Fibroblast of lung (primary cell): ENCODE results near the gene ELFN2. TPM values are rescaled to one million over a fixed set of nuclear protein-coding genes. Genes with fewer than 3 reads are reported as not detected.

Source experiments
- DNase-seq, 2 donors: peaks; one replicate each; pipeline versions ENCODE4 v3.0.0 to v3.0.0-alpha.2; 2010; ENCODE audit warnings: low read depth in 2 of 2
- H2AFZ ChIP-seq: 2 replicates; pipeline ENCODE4 v1.5.1; 2012; ENCODE audit warnings: low read length, control low read depth, inconsistent platforms
- H3K27ac ChIP-seq: 2 replicates; pipeline ENCODE4 v1.5.1; 2011; ENCODE audit warnings: low read length, control low read depth; ENCODE audit not compliant: insufficient read depth
- H3K27me3 ChIP-seq: 2 replicates; pipeline ENCODE4 v1.5.1; 2011; ENCODE audit warnings: mild to moderate bottlenecking, low read length; ENCODE audit not compliant: control insufficient read depth, insufficient read depth
- H3K36me3 ChIP-seq: 2 replicates; pipeline ENCODE4 v1.5.1; 2011; ENCODE audit warnings: low read length; ENCODE audit not compliant: control insufficient read depth, insufficient read depth
- H3K4me1 ChIP-seq: 2 replicates; pipeline ENCODE4 v1.5.1; 2011; ENCODE audit warnings: low read length; ENCODE audit not compliant: control insufficient read depth, insufficient read depth; ENCODE audit errors: extremely low read depth
- H3K4me2 ChIP-seq: 2 replicates; pipeline ENCODE4 v1.5.1; 2011; ENCODE audit warnings: low read length, control low read depth; ENCODE audit not compliant: insufficient read depth; ENCODE audit errors: extremely low read depth
- H3K4me3 ChIP-seq, 4 experiments: fragments of 200-600 bp in 1 of 4; sonication (generic) in 1 of 4; replicated peaks in 1 of 4; 2 replicates each; pipeline ENCODE4 v1.5.1; 2011 to 2016; ENCODE audit warnings: low read length in 4 of 4, low read depth in 3 of 4, mild to moderate bottlenecking in 3 of 4, control low read depth in 2 of 4, inconsistent platforms in 1 of 4, mixed read lengths in 1 of 4; ENCODE audit not compliant: insufficient read depth in 1 of 4; ENCODE audit errors: control extremely low read depth in 1 of 4
- H3K79me2 ChIP-seq: 2 replicates; pipeline ENCODE4 v1.5.1; 2012; ENCODE audit warnings: mild to moderate bottlenecking, low read length, inconsistent platforms; ENCODE audit not compliant: control insufficient read depth, insufficient read depth
- H3K9ac ChIP-seq: 2 replicates; pipeline ENCODE4 v1.5.1; 2011; ENCODE audit warnings: mild to moderate bottlenecking, low read length, control low read depth; ENCODE audit not compliant: insufficient read depth
- H3K9me3 ChIP-seq: 2 replicates; pipeline ENCODE4 v1.5.1; 2012; ENCODE audit warnings: low read depth, low read length; ENCODE audit not compliant: control insufficient read depth, insufficient read depth
- H4K20me1 ChIP-seq: 2 replicates; pipeline ENCODE4 v1.5.1; 2011; ENCODE audit warnings: low read length; ENCODE audit not compliant: control insufficient read depth, insufficient read depth; ENCODE audit errors: extremely low read depth
- CTCF ChIP-seq, 2 donors: IDR thresholded peaks in 1 of 2; conservative IDR thresholded peaks in 1 of 2; 1 replicate in 1 of 2; 2 replicates in 1 of 2; pipeline ENCODE4 v1.5.1; 2011 to 2012; ENCODE audit warnings: low read length in 2 of 2, control low read depth in 1 of 2, inconsistent platforms in 1 of 2, low read depth in 1 of 2, mild to moderate bottlenecking in 1 of 2
- EZH2 ChIP-seq: IDR thresholded peaks from 2 replicates; pipeline ENCODE4 v1.5.1; 2012; ENCODE audit warnings: low read length, control low read depth, mild to moderate bottlenecking; ENCODE audit errors: missing control alignments
- polyA plus RNA-seq, 2 donors: library from polyadenylated mRNA; depleted of rRNA in 1 of 2; stranded (reverse) in 1 of 2; unstranded in 1 of 2; fragments of >200 nt; gene quantifications; 2 replicates each; pipeline ENCODE4 v1.2.1, GENCODE V29; 2011 to 2012; ENCODE audit warnings: missing spikeins in 1 of 2
- total RNA-seq: library from RNA; depleted of rRNA; stranded (reverse); fragments of >200 nt; gene quantifications from 2 replicates; pipeline ENCODE4 v1.2.1, GENCODE V29; 2014

The ELFN2 gene
- total and polyA plus RNA-seq, 2 donors (not counting 1 experiment from before 2014, with no cell fraction given), result under 0.01 to 0.02 TPM

GRCh38 chr22:37407856-37408255 is 19.4 kb downstream of the ELFN2 start:
- no peaks in the 10 kb centered on the region for H4K20me1 ChIP-seq
- H2AFZ ChIP-seq, result no peak overlapping the region
- H3K4me3 ChIP-seq, result no peak overlapping the region
- H3K79me2 ChIP-seq, result no peaks in the 10 kb centered on the region
- no peaks in the 10 kb centered on the region for H3K4me1 ChIP-seq
- H3K36me3 ChIP-seq, result no peaks in the 10 kb centered on the region
- DNase-seq, result no peak
- no peak overlapping the region for H3K4me2 ChIP-seq
- H3K27me3 ChIP-seq, result peaks cover 4% of the 10 kb centered on the region
- no peak overlapping the region for H3K27ac ChIP-seq
- no peak overlapping the region for H3K9ac ChIP-seq
- no peak for TF ChIP-seq CTCF (conservative IDR thresholded peaks at IDR 0.05 in 1 of 2, IDR thresholded peaks at IDR 0.05 in 1 of 2; ENCODE audit: low read depth in 1 of 2, low read length in 2 of 2)
- TF ChIP-seq EZH2, result no peak
- no peaks in the 10 kb centered on the region for H3K9me3 ChIP-seq

- no peaks in the 10 kb centered on the region for H4K20me1 ChIP-seq
- H3K36me3 ChIP-seq, result no peaks in the 10 kb centered on the region
- DNase-seq, result no peak
- no peak overlapping the region for H2AFZ ChIP-seq
- no peaks in the 10 kb centered on the region for H3K4me1 ChIP-seq
- no peak overlapping the region for H3K4me2 ChIP-seq
- H3K79me2 ChIP-seq, result no peaks in the 10 kb centered on the region
- no peak overlapping the region for H3K4me3 ChIP-seq
- TF ChIP-seq EZH2, result no peak
- TF ChIP-seq CTCF (conservative IDR thresholded peaks at IDR 0.05 in 1 of 2, IDR thresholded peaks at IDR 0.05 in 1 of 2; ENCODE audit: low read depth in 1 of 2, low read length in 2 of 2), result no peak
- H3K9me3 ChIP-seq, result no peaks in the 10 kb centered on the region
- no peak overlapping the region for H3K27ac ChIP-seq
- H3K9ac ChIP-seq, result no peak overlapping the region
- peaks cover 4% of the 10 kb centered on the region for H3K27me3 ChIP-seq
Measured at GRCh38 chr22:37406441-37407235, 20.6 kb downstream of the ELFN2 start.

- no peak for TF ChIP-seq CTCF (conservative IDR thresholded peaks at IDR 0.05 in 1 of 2, IDR thresholded peaks at IDR 0.05 in 1 of 2; ENCODE audit: low read depth in 1 of 2, low read length in 2 of 2)
Measured at GRCh38 chr22:37404091-37404490, 23.2 kb downstream of the ELFN2 start.

More at GRCh38 chr22:37404091-37404490, 23.2 kb downstream of the ELFN2 start:
- no peaks in the 10 kb centered on the region for H3K79me2 ChIP-seq
- H3K4me2 ChIP-seq, result no peak overlapping the region
- H2AFZ ChIP-seq, result no peak overlapping the region
- no peak overlapping the region for H3K27ac ChIP-seq
- no peaks in the 10 kb centered on the region for H3K36me3 ChIP-seq
- no peak overlapping the region for H3K9ac ChIP-seq
- no peak overlapping the region for H3K4me3 ChIP-seq
- no peaks in the 10 kb centered on the region for H3K9me3 ChIP-seq
- H3K27me3 ChIP-seq, result peaks cover 4% of the 10 kb centered on the region
- no peak for DNase-seq
- H3K4me1 ChIP-seq, result no peaks in the 10 kb centered on the region
- H4K20me1 ChIP-seq, result no peaks in the 10 kb centered on the region
